GM13976 (cell line): ENCODE data around the gene SERTAD1.
"Not testable (repeated sequence)": the region's sequence is repeated elsewhere in the genome, so short reads cannot be mapped to it uniquely, and the experiment has no call there.

Experiments used
- DNase-seq: peaks from one replicate; pipeline ENCODE4 v3.0.0; 2012; ENCODE audit warnings: low spot score
- in situ Hi-C: fragments of 300-500 bp; cut with MboI; formaldehyde crosslinking; loops from one replicate; pipeline ENCODE4 v1.12.0; 2022; ENCODE audit warnings: low sequenced_read_pairs, mixed read lengths, inconsistent platforms; ENCODE audit not compliant: unreplicated experiment
- TF ChIP-seq, protein P1 (sequence below): IDR thresholded peaks from 2 replicates; pipeline ENCODE4 v1.5.1; 2012; ENCODE audit warnings: borderline replicate concordance, mild to moderate bottlenecking; ENCODE audit not compliant: insufficient read depth; ENCODE audit errors: extremely low read depth, missing control alignments, control extremely low read depth

The SERTAD1 gene

DNA sequence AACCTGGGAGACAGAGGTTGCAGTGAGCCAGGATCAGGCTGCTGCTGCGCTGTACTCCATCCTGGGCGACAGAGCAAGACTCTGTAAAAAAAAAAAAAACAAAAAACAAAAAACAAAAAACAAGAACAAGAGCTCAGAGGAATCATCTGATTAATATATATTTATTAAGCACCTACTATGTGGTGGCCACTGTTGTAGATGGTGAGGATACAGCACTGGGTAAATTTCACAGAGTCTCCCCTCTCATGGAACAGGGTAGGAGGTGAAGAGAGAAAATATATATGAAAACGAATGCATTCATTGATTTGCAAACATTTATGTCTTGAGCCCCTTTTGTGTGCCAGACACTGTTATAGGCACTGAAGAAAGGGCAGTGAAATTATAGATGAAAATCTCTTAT lies 5.9 kb upstream of the SERTAD1 start:
- in situ Hi-C loops = no loop called here
- TF ChIP-seq, protein P1, sequence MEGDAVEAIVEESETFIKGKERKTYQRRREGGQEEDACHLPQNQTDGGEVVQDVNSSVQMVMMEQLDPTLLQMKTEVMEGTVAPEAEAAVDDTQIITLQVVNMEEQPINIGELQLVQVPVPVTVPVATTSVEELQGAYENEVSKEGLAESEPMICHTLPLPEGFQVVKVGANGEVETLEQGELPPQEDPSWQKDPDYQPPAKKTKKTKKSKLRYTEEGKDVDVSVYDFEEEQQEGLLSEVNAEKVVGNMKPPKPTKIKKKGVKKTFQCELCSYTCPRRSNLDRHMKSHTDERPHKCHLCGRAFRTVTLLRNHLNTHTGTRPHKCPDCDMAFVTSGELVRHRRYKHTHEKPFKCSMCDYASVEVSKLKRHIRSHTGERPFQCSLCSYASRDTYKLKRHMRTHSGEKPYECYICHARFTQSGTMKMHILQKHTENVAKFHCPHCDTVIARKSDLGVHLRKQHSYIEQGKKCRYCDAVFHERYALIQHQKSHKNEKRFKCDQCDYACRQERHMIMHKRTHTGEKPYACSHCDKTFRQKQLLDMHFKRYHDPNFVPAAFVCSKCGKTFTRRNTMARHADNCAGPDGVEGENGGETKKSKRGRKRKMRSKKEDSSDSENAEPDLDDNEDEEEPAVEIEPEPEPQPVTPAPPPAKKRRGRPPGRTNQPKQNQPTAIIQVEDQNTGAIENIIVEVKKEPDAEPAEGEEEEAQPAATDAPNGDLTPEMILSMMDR = no peak
- DNase-seq = no peak

DNA sequence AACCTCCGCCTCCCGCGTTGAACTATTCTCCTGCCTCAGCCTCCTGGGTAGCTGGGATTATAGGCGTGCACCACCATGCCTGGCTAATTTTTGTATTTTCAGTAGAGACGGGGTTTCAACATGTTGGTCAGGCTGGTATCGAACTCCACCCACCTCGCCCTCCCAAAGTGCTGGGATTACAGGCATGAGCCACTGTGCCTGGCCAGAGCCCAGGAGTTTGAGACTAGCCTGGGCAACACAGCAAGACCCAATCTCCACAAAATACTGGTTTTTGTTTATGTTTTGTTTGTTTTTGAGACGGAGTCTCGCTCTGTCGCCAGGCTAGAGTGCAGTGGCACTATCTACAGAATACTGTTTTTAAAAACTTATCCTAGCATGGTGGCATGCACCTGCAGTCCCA lies 4.5 kb upstream of the SERTAD1 start:
- in situ Hi-C loops, DNase-seq: not testable (repeated sequence)

DNA sequence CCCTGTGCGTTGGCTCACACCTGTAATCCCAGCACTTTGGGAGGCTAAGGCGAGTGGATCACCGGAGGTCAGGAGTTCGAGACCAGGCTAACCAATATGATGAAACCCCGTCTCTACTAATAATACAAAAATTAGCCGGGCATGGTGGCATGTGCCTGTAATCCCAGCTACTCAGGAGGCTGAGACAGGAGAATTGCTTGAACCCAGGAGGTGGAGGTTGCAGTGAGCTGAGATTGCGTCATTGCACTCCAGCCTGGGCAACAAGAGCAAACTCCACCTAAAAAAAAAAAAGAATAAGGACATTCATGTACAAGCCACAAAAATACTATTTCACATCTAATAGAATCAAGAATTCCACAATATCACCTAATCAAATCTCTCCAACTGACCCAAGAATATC lies 2.4 kb upstream of the SERTAD1 start:
- DNase-seq, in situ Hi-C loops: not testable (repeated sequence)

DNA sequence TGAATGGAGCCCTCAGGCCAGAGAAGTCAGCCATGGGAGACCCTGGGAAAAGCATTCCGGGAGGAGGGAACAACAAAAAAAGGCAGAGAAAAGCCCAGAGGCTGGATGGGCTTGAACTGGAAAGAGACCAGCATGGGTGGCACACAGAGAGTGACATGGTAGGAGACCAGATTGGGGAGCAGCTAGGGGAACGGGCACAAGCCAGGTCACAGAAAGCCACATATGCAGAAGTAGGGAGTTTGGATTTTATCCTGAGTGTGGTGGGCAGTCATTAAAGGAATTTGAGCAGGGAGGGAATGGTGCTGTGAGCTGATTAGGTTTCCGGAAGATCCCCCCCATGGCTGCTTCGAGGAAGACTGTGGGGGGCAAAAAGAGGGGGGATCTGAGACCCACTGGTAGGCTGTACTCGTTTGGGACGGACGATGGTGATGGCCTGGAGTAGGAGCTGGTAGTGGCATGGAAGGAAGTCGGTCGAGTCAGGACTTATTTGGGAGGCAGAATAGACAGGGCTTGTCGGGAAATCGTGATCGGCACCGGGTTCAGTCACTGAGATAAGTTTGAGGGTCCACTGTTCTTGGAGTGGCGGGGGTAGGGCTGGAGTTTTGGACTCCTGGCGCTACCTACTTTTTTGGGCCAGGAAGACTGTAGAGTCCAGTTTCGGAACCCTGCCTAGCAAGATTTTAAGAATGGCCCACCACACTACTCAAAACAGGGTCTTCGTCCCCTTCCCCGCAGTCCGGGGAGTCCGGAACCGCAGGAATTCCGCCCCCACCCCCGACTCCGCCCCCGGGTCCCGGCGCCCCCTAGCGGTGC lies 949 bp downstream of the SERTAD1 start:
- in situ Hi-C loops = no loop called here
- DNase-seq = no peak
- TF ChIP-seq, protein P1 = no peak

DNA sequence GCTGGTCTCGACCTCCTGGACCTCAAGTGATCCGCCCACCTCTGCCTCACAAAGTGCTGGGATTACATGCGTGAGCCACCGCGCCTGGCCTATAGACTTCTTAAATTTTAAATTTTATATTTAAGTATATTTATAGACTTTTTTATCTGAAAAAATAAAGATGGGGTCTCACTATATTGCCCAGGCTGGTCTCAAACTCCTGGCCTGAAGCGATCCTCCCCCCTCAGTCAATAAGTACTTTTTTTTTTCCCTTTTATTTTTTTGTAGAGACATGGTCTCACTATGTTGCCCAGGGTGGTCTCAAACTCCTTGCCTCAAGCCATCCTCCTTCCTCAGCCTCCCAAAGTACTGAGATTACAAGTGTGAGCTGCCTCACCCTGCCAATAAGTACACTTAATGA lies 1.9 kb downstream of the SERTAD1 start:
- in situ Hi-C loops = no loop called here
- DNase-seq = no peak
- TF ChIP-seq, protein P1 = no peak

DNA sequence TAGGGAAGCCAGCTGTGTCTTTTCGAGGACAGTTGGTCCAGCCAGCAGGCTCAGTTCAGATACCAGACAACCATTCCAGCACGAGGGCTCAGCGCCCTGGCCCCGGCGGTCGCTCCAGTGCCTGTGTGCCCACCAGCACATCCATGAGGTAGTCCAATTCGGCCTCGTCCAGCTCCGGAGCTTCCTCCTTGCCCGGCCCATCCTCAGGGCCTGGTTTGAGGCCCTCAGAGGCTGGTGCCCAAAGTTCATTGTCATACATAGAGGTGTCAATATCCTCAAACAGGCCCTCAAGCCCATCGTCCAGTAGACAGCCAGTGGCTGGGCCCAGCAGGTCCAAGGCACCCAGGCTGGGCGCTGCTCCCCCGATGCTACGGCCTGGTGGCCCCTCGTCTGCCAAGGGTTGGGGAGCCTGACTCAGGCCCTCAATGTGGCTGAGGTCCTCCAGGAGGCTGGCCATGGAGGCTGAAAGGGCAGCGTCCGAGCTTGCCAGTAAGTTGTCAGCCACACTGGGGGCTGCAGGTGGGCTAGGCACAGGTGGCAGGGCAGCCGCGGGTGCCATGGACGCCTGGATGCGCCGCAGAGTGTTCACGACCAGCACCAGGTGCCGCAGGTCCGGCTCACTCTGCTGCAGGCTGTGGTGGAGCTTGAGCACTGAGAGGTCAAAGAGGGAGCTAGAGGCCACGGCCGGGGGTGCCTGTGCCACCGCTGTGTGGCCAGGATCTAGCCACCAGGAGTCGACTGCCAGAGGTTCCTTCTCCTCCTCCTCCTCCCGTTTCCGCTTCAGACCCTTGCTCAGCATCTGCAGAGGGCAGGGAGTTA lies 2.8 kb downstream of the SERTAD1 start:
- TF ChIP-seq, protein P1 = no peak
- in situ Hi-C loops = no loop called here
- DNase-seq = no peak

DNA sequence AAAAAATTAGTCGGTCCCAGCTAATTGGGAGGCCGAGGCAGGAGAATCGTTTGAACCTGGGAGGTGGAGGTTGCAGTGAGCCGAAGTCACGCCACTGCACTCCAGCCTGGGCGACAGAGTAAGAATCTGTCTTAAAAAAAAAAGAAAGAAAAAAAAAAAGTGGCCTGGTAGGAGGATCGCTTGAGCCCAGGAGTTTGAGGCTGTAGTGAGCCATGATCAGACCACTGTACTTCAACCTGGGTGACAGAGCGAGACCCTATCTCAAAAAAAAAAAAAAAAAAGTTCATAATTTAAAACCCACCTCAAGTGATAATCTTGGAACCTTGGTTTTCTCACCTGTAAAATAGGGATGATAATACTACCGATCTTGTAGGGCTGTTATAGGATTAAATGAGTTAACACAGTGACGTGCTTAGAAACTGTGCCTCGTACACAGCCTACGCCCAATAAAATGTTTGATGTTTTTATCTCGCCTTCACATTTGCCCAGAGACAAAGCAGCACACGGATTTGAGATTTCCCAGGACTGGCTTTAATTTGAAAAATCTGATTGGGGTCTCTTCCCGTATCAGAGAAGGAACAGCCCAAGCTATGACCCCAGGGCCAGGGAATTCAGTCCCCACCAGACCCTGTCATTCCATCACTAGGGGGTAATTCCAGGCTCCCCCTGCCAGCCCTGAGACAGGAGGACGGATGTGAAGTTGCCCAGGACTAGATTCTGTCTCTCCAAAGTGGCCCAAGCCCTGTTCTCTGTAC lies 3.6 kb downstream of the SERTAD1 start:
- in situ Hi-C loops = no loop called here
- DNase-seq = no peak
- TF ChIP-seq, protein P1 = no peak
